Tibial nerve (tissue), 4 donors: ENCODE measurements around the gene C1RL.

Source experiments
- EP300 ChIP-seq, 2 donors: sonication (generic); formaldehyde crosslinking; IDR thresholded peaks; one replicate each; pipeline ENCODE4 v1.6.1; 2017; ENCODE audit warnings: antibody characterized with exemption in 2 of 2, mild to moderate bottlenecking in 1 of 2
- POLR2A ChIP-seq, 2 donors: fragments of 450-650 bp; IDR thresholded peaks; one replicate each; pipeline ENCODE4 v1.6.1; 2017; ENCODE audit warnings: antibody characterized with exemption in 2 of 2, mild to moderate bottlenecking in 2 of 2, moderate library complexity in 2 of 2
- TF ChIP-seq, protein P1 (sequence below), 5 experiments: fragments of 200-600 bp in 3 of 5; fragments of 450-650 bp in 2 of 5; sonication (generic) in 3 of 5; IDR thresholded peaks; one replicate each; pipeline ENCODE4 v1.5.1; 2016 to 2019; ENCODE audit warnings: antibody characterized with exemption in 5 of 5, mild to moderate bottlenecking in 3 of 5, moderate library complexity in 2 of 5

- TF ChIP-seq, protein P1, sequence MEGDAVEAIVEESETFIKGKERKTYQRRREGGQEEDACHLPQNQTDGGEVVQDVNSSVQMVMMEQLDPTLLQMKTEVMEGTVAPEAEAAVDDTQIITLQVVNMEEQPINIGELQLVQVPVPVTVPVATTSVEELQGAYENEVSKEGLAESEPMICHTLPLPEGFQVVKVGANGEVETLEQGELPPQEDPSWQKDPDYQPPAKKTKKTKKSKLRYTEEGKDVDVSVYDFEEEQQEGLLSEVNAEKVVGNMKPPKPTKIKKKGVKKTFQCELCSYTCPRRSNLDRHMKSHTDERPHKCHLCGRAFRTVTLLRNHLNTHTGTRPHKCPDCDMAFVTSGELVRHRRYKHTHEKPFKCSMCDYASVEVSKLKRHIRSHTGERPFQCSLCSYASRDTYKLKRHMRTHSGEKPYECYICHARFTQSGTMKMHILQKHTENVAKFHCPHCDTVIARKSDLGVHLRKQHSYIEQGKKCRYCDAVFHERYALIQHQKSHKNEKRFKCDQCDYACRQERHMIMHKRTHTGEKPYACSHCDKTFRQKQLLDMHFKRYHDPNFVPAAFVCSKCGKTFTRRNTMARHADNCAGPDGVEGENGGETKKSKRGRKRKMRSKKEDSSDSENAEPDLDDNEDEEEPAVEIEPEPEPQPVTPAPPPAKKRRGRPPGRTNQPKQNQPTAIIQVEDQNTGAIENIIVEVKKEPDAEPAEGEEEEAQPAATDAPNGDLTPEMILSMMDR (IDR thresholded peaks at IDR 0.05) = no peak
- TF ChIP-seq EP300 (IDR thresholded peaks at IDR 0.05) = no peak
- no peak for TF ChIP-seq POLR2A (IDR thresholded peaks at IDR 0.05)
These were observed 20.4 kb upstream of the C1RL start for GRCh38 chr12:7129287-7129871.
